ENCODE results near the gene SLC30A5. TPM values are rescaled to one million over a fixed set of nuclear protein-coding genes. Genes with fewer than 3 reads are reported as not detected.
"Not testable (repeated sequence)": the region's sequence is repeated elsewhere in the genome, so short reads cannot be mapped to it uniquely, and the experiment has no call there.

Gene SLC30A5
- total and polyA plus RNA-seq, 12 donors, result 31.5 to 76.8 (median 38.9) TPM

GRCh38 chr5:69131304-69131703, 37.5 kb downstream of the SLC30A5 start:
- no peak overlapping the region for H3K4me3 ChIP-seq
- TF ChIP-seq POLR2A (IDR thresholded peaks at IDR 0.05) (no peak), CTCF (IDR thresholded peaks at IDR 0.05) (no peak)
- H3K9me3 ChIP-seq (replicated peaks in 1 of 3), result no peaks in the 10 kb centered on the region
- peaks cover 0 to 22% of the 10 kb centered on the region in 2 donors for H3K36me3 ChIP-seq (replicated peaks in 1 of 2)
- no peak for DNase-seq
- H3K27ac ChIP-seq, result no peak overlapping the region
- no peaks in the 10 kb centered on the region for H3K27me3 ChIP-seq
- H3K4me1 ChIP-seq (replicated peaks in 1 of 2), result no peaks in the 10 kb centered on the region
- intact Hi-C loops (cut with DNase I), result no loop called here

DNA sequence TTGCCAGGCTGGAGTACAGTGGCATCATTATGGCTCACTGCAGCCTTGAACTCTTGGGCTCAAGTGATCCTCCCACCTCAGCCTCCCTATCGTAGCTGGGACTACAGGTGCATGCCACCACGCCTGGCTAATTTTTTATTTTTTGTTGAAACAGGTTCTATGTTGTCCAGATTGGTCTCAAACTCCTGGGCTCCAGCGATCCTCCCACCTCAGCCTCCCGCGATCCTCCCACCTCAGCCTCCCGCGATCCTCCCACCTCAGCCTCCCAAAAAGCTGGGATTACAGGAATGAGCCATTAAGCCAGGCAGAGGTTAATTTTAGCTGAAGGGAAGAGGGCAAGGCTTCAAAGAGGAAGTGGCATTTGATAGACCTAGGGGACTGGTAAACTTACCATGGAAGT, 40.3 kb downstream of the SLC30A5 start:
- H3K4me1 ChIP-seq (replicated peaks in 1 of 2), result no peaks in the 10 kb centered on the region
- no peak for DNase-seq
- intact Hi-C loops (cut with DNase I), result no loop called here
- WGBS, 4 donors, result 67 to 81% (median 73%) methylated on average over 7 of the region's 7 CpGs
- no peak overlapping the region for H3K27ac ChIP-seq
- H3K4me3 ChIP-seq, result no peak overlapping the region
- TF ChIP-seq POLR2A (IDR thresholded peaks at IDR 0.05), result no peak
- no peak for TF ChIP-seq CTCF (IDR thresholded peaks at IDR 0.05)
- H3K36me3 ChIP-seq (replicated peaks in 1 of 2), result peaks cover 0 to 4% of the 10 kb centered on the region in 2 donors
- no peaks in the 10 kb centered on the region for H3K27me3 ChIP-seq
- no peaks in the 10 kb centered on the region for H3K9me3 ChIP-seq (replicated peaks in 1 of 3)

- no peak for DNase-seq
- WGBS, 4 donors, result 89 to 95% (median 93%) methylated on average over 3 of the region's 3 CpGs
- Histone ChIP-seq H3K36me3 (replicated peaks in 1 of 2) (no peaks in the 10 kb centered on the region), H3K4me3 (no peak overlapping the region), H3K9me3 (replicated peaks in 1 of 3) (no peaks in the 10 kb centered on the region), H3K4me1 (replicated peaks in 1 of 2) (no peaks in the 10 kb centered on the region), H3K27me3 (no peaks in the 10 kb centered on the region), H3K27ac (no peak overlapping the region)
- TF ChIP-seq POLR2A (IDR thresholded peaks at IDR 0.05) (no peak), CTCF (IDR thresholded peaks at IDR 0.05) (no peak)
- intact Hi-C loops (cut with DNase I), result no loop called here
Measured at GRCh38 chr5:69136293-69136692, 42.5 kb downstream of the SLC30A5 start.

GRCh38 chr5:69137208-69137607, 43.4 kb downstream of the SLC30A5 start:
- H3K4me1 ChIP-seq (replicated peaks in 1 of 2); intact Hi-C loops (cut with DNase I); H3K36me3 ChIP-seq (replicated peaks in 1 of 2); H3K27ac ChIP-seq; H3K27me3 ChIP-seq; H3K4me3 ChIP-seq; H3K9me3 ChIP-seq (replicated peaks in 1 of 3); DNase-seq: not testable (repeated sequence)
- WGBS, 4 donors, result 93 to 100% (median 97%) methylated on average over 1 of the region's 1 CpG

DNA sequence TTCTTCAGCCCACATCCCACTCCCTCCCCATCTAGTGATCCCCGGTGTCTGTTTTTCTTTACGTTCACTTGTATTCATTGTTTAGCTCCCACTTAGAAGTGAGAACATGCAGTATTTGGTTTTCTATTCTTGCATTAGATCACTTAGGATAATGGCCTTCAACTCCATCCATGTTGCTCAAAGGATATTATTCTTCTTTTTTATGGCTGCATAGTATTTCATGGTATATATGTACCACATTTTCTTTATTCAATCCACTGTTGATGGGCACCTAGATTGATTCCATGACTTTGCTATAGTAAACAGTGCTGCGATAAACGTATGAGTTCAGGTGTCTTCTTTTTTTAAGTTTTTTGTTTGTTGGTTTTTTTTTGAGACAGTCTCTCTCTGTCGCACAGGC, 44.0 kb downstream of the SLC30A5 start:
- TF ChIP-seq POLR2A (IDR thresholded peaks at IDR 0.05) (no peak), CTCF (IDR thresholded peaks at IDR 0.05) (no peak)
- DNase-seq, result no peak
- H3K36me3 ChIP-seq (replicated peaks in 1 of 2), result no peaks in the 10 kb centered on the region

More for the DNA sequence above, 44.0 kb downstream of the SLC30A5 start:
- H3K4me1 ChIP-seq (replicated peaks in 1 of 2), result no peaks in the 10 kb centered on the region
- H3K4me3 ChIP-seq, result no peak overlapping the region
- no peaks in the 10 kb centered on the region for H3K27me3 ChIP-seq
- H3K9me3 ChIP-seq (replicated peaks in 1 of 3), result no peaks in the 10 kb centered on the region
- 97 to 98% (median 97%) methylated on average over 5 of the region's 5 CpGs for WGBS, 4 donors
- no peak overlapping the region for H3K27ac ChIP-seq
- intact Hi-C loops (cut with DNase I), result no loop called here

All from adrenal gland (tissue), 12 donors.